HG03342 (cell line): ENCODE measurements around the gene CARD18.
"Not testable (repeated sequence)": the region's sequence is repeated elsewhere in the genome, so short reads cannot be mapped to it uniquely, and the experiment has no call there.

Experiments used
- ATAC-seq: cut with Tn5 transposase; IDR thresholded peaks from one replicate; pipeline ENCODE4 v1.9.1; 2021; ENCODE audit warnings: mild to moderate bottlenecking, moderate library complexity; ENCODE audit not compliant: unreplicated experiment

The CARD18 gene

DNA sequence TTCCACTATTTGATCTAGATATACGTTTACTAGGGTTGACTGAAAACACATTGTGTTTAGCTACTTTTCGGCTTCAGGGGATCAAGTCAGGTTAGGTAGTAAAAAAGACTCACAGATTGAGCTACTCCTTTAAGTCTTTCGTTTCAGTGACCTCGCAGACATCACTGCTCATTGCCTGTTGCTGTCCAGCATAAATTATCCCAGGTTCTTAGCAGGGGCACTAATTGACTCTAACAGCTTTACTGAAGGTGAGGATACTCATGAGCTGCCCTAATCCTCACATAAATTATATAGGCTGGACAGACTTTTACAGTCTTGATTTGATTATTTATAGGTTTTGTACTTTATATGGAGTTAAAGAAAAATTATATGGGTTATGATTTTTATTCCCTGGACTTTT is 3.7 kb downstream of the CARD18 start:
- ATAC-seq = no peak

DNA sequence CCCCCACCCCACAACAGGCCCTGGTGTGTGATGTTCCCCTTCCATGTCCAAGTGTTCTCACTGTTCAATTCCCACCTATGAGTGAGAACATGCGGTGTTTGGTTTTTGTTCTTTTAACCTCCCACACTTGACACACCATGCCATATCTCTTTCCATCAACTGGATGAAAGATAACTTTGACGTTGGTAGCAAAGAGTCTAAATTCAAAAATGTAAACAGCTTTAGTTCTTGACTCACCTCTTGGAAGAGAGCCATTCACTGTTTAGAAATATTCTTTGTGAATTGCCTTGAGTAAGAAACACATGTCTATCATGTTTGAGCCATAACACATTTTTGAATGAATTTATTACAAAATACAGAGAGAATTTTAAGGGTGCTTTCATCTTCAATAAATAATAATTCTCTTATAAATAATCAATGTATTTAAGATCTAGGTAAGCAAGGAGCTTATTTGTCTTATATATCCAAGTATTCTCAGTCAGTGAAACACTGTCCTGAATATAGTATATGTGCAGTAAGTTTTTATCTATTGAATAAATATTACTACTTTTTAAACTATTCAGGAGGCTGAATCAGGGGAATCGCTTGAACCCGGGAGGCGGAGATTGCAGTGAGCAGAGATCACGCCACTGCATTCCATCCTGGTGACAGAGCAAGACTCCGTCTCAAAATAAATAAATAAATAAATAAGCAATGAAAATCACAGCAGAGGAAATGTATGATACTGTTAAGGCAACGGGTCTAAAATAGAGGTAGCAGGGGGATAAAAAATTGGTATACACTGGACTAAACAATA is 6.7 kb downstream of the CARD18 start:
- ATAC-seq = no peak

DNA sequence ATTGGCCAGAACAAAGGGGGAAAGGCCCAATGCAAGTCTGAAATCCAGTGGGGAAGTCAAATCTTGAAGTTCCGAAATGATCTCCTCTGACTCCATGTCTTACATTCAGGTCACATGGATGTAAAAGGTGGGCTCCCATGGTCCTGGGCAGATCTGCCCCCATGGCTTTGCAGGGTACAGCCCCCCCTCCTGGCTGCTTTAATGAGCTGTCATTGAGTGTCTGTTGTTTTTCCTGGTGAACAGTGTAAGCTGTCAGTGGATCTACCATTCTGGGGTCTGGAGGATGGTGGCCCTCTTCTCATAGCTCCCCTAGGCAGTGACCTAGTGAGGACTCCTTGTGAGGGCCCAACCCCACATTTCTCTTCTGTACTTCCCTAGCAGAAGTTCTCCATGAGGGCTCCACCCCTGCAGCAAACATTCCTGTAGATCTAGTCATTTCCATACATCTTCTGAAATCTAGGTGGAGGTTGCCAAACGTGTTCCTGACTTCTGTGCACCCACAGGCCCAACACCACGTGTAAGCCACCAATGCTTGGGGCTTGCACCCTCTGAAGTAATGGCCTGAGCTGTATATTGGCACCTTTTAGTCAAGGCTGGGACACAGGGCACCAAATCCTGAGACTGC is 9.3 kb downstream of the CARD18 start:
- peak; percentile 46 for ATAC-seq

DNA sequence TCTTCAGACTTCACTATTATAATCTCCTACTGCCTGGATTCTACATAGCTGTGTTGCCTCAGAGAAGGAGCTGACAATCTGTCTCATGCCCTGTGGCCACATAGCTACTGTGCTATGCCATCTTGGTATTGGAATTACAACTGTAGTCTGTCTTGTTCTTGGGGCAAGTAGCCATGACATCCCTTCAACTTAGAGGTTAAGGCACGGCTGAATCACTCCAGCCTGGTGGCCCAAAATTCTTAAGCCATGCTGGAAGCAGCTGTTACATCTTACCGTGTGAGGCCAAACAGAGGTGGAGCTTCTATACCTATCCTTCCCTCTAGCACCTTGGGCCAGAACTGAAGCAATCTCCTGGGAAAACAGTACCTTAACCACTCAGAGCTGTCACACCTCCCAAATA is 14.8 kb downstream of the CARD18 start:
- ATAC-seq = no peak

DNA sequence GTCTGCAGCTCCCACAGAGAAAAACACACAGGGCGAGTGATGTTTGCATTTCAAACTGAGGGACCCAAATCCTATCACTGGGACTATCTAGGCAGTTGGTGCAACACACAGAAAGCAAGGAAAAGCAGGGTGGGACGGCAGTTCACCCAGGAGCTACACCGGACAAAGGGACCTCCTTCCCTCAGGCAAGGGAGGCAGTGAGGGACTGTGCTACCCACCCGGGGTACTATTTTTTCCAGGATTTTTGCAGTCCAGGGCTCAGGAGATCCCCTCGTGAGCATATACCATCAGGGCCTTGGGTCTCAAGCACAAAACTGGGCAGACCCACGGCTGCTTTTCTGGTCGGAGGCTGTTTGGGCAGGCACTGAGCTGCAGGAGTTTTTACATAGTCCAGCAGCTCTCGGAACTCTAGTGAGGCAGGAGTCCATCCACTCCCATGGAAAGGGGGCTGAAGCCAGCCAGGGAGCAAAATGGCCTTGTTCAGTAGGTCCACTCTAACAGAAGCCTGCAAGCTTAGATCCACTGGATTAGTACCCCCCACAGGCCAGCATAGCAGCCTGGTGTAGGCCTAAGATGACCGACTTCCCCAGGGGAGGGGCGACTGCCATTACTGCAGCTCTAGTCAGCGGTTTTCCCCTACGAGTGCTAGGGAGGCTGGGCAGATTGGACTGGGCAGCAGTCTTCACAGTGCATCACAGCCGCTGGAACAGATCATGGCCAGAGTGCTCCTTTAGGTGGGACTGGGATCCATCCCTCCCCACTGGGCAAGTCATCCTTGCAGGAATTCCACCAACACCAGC is 28.2 kb downstream of the CARD18 start:
- ATAC-seq = no peak

GRCh38 chr11:105110688-105111030 is 28.9 kb downstream of the CARD18 start:
- no peak for ATAC-seq

GRCh38 chr11:105109855-105110687 is 29.5 kb downstream of the CARD18 start:
- ATAC-seq = no peak

DNA sequence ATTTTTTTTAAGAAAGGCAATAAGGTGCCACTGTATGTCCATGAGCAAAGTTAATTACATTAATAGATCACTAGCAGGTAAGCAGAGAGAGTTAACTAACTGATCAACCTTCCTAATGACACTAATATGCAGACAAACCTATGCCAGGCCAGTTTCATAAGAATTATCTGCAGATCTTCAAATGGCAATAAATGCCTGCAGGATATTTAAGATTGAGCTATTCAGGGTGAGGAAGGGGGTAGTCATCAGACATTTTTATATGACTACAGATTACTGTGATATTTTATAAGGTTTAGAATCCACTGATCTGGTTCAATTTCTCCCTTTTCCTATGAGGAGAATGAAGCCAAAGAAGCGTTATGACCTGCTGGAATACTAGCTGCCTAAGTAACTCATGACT is 30.2 kb downstream of the CARD18 start:
- ATAC-seq = no peak

- no peak for ATAC-seq
Observed at GRCh38 chr11:105108247-105108646, 31.3 kb downstream of the CARD18 start.

DNA sequence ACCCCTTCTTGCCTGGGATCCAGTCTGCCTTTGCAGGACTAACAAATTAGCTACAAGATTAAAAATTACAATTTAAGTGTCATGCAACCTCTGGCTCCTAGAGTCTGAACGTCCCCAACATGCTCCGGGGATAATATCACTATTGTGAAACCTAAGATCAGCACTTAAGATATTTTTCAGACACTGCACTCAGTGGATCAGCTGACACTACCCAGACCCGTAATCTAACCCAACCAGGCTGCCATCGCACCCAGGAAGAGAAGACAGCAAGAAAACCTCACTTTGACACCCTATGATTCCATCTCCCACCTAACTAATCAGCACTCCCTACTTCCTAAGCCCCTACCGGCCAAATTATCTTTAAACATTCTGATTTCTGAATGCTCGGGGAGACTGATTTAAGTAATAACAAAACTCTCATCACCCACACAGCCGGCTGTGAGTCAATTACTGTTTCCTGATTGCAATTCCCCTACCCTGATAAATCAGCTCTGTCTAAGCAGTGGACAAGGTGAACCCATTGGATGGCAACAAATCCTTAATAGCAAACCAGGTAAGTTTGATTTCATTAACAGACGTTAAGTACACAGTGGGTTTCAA is 32.2 kb downstream of the CARD18 start:
- not testable (repeated sequence) for ATAC-seq

DNA sequence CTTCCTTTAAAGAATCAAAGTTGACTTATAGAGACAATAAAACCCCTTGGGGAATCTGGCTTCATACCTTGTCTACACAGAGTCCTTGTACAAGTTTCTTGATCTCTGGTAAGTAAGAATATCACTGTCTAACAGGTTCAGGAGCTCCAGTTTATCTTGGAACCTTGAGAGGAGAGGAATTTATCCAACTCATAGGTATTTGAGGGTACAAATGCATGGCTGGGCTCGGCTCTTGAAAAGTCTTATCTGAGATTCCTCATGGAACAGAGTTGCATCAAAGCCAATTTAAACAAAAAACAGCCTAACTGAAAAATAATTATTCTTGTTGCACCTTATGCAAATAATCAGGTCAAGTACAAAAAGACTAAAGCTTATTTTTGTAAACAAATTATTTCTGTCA is 33.4 kb downstream of the CARD18 start:
- ATAC-seq = no peak

GRCh38 chr11:105104292-105104691 is 35.3 kb downstream of the CARD18 start:
- ATAC-seq = no peak

GRCh38 chr11:105103336-105103735 is 36.2 kb downstream of the CARD18 start:
- no peak for ATAC-seq

DNA sequence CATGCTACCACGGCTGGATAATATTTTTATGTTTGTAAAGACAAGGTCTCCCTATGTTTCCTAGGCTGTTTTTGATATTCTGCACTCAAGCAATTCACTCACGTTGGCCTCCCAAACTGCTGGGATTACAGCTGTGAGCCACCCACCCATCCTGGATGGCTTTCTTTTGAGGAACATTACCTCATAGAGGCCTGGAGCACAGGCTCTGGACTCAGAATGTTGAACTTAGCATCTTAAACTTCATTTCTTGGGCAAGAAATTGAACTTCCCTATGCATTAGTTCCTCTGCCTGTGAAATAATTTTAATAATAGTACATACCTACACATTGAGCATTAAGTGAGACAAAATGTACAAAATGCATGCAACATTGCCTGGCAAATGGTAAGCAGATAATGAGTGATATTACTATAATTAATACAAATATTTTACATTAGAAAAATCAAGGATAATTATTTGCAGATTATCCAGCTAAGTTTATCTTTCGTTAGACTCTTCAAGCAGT is 37.4 kb downstream of the CARD18 start:
- not testable (repeated sequence) for ATAC-seq

GRCh38 chr11:105100981-105101630 is 38.5 kb downstream of the CARD18 start:
- ATAC-seq = no peak

GRCh38 chr11:105100206-105100605 is 39.4 kb downstream of the CARD18 start:
- ATAC-seq = no peak

- ATAC-seq = not testable (repeated sequence)
Observed at GRCh38 chr11:105099594-105099993, 40.0 kb downstream of the CARD18 start.

GRCh38 chr11:105092256-105093239 is 47.0 kb downstream of the CARD18 start:
- ATAC-seq = no peak
